Hypothalamus (tissue), 51 donors: ENCODE data around the gene FXYD5.
A peak's percentile ranks its signal among the peaks of the same experiment; 100 is the strongest.

Experiments
- DNase-seq, 51 donors: peaks; one replicate each; lab custom pipeline; 2025; lab: John Stamatoyannopoulos, UW

FXYD5 gene

DNA sequence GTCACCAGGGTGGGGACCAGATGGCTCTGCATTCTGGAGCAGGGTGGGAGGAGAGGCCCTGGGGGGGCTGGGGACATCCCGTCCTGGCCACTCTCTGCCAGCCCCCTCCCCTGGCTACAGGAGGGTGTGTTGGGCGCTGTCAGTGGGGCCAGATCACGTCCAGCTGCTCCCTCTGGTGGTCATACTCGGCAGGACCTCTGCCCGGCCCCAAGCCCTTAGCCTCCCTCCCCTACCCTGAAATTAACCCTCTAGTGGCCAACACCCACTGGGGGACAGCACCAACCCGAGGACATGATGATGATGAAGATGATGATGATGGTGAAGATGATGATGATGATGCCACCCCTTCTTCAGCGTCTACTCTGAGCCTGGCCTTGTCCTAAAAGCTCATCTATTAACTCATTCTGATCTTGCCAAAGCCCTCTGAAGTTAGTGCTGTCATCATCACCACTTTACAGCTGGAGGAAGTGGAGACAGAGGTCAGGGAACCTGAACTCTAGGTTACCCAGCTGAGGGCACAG is 19.1 kb upstream of the FXYD5 start:
- peak in 48 of 51 donors; percentile 27 to 86 (median 72) for DNase-seq

DNA sequence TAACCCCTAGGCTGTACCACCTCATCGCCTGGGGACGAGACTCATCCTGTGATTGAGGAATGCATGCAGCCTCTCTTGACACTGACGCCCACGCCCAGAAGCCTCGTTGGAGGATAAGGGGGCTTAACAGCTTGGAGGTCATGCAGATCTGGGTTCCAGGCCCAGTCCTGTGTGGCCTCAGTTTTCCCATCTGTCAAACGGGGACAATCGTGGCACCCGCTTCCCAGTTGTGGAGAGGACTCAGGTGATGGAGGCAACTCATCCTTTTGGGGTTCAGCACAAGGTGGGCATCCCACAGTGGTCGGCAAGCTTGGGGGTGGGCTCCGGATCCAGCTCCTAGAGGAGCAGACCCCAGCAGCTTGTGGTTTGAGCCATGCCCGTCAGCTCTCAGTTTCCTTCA is 18.3 kb upstream of the FXYD5 start:
- DNase-seq = no peak

DNA sequence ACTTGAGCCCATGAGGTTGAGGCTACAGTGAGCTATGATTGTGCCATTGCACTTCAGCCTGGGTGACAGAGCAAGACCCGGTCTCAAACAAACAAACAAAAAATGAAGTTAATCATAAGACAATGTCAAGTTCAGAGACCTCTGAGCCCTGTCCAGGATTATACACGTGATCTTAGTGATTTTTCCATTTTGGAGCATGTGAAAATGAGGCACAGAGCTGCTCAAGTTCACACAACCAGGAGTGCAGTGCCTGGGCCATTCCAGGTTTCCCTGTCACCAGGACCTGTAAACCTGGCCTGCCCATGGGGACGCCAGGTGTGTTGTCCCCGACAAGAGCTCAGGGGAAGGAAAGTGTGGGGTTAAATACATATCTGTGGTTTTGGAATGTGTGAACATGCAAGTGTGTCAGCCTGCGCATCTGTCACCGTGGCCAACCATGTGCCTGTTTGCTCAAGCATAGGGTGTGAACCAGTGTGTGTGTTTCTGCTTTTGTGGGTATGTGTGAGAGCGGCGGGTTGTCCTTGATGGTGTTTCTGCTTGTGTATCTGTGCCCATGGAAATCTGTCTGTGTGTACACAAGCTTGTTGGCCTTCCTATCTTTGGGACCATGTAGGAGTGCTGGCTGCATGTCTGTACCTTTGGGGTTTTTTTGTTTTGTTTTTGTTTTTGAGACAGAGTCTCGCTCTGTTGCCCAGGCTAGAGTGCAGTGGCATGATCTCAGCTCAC is 17.4 kb upstream of the FXYD5 start:
- DNase-seq = no peak

DNA sequence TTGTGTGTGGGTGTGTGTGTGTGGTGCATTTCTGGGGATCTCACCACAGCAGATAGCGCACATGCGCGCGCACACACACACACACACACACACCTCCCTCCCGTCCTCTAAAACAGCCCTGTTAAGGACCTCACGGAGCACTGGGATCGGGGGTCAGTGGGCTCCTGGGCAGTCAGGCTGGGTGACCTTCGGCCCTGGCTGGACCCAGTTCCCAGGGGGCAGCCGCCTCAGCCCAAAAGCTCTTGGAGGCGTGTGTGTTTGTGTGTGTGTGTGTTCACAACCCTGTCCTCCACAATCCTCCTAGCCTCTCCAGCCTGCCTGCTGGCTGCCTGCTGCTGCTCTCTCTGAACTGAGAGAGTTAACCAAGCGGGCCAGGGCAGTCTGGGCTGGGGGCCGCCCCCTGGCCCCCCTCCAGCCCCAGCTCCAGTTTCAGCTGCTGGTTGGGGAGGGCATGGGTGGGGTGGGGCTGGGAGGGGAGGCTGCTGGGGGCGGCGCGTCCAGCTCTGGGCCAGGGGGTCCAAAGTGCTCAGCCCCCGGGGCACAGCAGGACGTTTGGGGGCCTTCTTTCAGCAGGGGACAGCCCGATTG is 16.1 kb upstream of the FXYD5 start, which contains the start of gene FXYD1:
FXYD1 (plus strand) TSS at position 520 of the 588 bp plus-strand sequence. CDS start 1,256 bp downstream, outside the sequence.
- DNase-seq = peak in 14 of 51 donors; percentile 19 to 69 (median 44)

DNA sequence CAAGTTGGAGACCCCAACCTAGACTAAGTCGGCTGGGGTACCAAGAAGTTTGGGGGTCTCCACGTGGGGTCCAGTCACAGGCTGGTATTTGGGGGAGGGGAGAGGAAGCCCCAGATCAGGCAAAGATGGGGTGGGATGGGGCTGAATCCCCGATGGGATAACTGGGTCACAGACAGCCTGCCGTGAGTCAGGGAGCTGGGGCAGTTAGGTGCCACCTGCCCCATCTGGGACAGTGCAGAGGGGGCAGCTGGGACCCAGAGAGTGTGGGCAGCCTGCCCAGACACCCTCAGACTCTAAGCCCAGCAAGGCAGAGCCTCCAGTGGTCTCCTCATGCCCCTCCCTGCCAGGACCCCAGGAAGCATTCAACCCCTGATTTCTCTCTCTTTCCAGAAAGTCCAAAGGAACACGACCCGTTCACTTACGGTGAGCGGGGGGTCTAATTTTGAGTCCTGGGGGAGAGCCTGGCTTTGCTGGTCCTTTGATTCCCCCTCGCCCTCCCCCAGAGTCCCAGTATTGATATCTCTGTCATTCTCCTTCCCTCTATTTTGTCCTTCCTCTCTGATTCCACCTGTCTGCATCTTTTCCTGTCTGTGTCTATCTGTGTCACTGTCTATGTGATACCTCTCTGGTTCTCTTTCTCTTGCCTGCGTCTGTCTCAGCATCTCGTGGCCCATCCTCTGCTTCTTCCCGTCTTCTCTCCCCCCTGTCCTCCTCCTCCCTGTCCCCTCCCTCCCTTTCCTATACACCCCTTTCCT is 14.2 kb upstream of the FXYD5 start:
- DNase-seq = no peak

DNA sequence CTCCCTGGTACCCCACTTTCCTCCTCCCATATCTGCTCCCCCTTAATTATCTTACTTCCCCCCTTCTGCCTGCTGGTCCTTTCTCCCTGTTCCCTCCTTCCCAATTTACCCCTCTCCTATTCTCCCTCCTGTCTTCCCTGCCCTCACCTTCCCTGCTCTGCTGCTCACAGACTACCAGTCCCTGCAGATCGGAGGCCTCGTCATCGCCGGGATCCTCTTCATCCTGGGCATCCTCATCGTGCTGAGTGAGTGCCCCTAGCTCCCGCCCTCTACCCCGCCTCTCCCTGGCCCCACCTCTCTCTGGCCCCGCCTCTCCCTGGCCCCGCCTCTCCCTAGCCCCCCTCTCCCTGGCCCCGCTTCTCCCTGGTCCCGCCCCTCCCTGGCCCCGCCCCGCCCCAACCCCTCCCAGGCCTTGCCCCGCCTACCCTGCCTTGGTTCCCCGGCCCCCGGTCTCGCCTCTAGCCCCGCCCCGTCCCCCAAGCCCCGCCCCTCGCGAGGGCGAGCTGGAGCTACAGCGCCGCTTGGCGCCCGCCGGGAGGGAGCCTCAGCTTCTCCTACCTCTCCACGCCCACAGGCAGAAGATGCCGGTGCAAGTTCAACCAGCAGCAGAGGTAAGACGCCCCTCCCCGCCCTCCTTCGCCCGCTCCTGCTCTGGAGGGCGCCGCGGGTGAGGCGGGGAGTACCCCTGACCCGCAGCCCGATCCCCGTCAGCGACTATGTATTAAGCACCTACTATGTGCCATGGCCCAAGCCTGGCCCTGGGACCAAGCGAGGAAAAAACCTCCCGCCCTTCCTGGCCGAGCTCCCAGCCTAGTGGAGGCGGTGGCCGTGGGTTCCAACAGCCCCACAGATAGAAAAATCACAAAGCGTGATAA is 13.3 kb upstream of the FXYD5 start:
- peak in 50 of 51 donors; percentile 38 to 97 (median 87) for DNase-seq

DNA sequence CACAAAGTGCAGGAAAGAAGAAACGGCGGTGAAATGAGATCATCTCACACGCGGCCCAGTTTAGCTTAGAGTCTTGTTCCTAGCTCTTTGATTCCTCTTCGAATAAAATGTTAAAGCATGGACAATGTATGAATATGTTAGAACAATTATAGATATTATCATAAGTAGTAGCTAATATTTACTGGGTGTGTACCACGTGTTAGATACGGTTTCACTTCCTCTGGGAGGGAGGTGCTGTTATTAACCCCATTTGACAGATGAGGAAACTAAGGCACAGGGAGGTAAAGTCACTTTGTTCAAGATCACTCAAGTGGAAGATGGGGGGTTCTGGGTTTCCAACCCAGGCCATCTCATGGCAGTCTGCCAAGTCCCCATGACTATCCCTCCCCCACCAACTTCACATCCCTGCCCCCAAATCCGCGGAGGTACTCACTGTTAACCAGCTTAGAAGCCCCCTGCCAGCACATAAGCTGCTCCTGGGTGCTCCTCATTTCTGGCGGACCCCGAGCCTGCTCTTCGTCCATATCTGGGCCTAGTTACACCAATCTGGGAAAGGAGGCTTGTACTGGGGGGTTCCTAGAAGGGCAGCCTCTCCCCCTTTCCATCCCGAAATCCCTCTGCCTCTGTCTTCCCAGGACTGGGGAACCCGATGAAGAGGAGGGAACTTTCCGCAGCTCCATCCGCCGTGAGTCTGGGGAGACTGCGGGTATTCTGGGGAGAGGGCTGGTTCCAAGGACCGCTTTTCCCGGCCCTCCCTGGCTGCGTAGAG is 12.5 kb upstream of the FXYD5 start:
- peak in 2 of 51 donors; percentile 13 to 48 for DNase-seq

DNA sequence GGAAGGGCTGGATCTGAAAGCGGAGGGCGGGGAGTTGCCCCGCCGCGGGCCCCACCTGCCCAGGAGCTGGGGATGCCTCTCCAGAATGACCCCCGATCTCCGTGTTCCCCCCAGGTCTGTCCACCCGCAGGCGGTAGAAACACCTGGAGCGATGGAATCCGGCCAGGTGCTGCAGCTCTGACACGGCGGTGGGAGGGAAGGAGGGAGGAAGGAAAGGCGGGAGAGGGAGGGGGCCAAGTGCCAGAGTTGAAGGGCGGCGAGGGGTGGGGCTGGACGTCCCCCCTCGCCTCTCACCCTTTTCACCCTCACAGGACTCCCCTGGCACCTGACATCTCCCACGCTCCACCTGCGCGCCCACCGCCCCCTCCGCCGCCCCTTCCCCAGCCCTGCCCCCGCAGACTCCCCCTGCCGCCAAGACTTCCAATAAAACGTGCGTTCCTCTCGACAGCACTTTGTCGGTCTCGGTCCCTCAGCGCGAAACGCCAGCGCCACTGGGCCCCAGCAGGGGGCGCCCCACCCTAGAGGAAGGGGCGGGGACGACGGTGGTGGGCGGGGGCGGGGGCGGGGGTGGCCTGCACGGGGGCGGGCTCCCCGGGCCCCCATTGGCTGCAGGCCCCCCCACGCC is 11.8 kb upstream of the FXYD5 start:
- peak in 32 of 51 donors; percentile 14 to 77 (median 40) for DNase-seq

DNA sequence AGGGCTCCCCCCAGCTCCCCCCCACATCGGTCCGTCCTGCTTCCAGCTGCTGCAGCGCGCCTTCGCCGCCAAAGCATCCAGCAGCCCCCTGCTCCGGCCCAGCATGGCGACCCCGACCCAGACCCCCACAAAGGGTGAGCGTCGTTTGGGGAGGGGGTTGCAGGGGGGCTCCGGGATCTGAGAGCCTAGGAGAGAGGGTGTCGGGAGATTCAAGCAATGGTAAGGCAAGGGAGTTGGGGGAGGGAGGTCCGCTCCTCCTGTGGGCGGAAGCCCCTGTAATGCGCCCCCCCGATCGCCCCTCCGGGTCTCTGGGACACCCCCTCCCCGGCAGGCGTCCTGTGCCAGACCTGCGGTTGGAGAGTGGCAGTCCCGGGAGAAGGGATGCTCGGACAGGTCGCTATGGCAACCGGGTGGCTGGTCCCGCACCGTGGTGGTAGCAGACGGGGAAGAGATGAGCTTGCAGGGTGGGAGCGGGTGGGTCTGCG is 11.3 kb upstream of the FXYD5 start, which contains the start of gene FXYD7:
FXYD7 (plus strand) TSS at position 25 of the 485 bp plus-strand sequence; CDS start at position 104, 79 bp downstream.
- peak in 10 of 51 donors; percentile 23 to 47 (median 32) for DNase-seq

DNA sequence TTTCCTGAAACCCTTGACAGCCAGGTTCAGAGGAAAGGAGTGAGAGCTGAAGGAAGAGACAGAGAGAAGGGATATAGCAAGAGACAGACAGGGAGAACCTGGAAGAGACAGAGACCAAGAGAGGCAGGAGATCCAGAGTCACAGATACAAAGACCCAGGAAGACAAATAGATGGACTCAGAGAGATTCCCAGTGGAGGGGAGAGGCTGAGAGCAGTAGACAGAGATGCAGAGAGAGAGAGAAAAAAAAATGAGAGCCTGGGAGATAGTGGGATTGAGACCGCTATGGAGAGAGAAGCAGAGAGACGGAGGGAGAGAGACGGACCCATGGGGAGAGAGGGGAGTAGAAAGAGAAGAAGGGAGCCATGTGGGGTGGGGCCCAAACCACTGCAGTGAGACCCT is 10.7 kb upstream of the FXYD5 start:
- DNase-seq = no peak

DNA sequence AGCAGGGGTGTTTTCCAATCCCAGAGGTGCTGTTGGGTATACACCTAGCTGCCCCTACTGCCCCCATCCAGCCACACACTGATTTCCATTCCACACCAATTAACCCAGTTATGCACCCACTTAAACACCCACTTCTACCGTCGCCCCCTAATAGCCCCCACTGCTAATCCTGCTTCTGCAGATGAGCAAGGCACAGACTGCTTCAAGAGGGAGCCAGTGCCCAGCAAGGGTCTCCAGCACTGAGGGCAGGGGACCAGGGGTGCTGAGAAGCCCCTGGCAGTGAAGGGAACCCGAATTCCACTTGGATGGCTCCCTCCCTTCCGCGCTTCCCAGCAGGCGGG is 10.3 kb upstream of the FXYD5 start:
- DNase-seq = no peak

DNA sequence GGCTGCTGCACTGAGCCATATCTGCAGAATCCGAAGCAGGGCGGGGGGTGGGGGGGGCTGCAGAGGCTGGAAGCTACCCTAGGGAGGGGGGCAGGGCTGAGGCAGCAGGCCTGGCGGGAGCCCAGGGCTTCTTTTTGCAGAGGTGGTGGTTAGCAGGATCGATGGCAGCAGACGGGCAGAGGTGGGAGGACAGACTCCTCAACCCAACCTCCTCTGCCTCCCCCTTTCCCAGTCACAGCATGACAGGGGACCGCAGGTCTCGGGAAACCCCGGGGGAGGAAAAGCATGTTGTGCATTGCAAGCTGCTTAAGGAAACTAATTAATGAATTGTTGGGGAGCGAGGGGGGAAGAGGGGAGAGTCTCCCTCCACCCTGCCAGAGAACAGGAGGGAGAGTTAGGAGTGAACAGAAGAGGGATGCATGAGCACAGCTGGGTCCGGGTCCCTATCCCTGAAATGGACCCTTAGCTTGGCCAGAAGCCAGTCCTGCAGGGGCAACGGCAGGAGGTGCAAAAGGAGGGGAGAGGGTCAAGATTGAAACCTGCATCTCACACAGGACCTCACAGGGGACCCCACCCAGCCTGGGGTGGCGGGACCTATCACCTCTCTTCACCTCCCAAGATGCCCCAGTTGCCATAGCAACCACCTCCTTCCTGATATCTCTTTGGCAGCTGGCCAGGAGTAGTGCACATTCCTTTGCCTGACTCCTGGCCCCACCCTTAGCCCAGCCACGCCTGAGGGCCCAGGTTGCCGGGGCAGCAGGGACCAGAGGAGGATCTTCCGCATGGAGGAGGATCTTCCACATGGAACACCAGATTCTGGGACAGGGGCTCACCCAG is 9.7 kb upstream of the FXYD5 start:
- peak in 3 of 51 donors; percentile 13 to 72 (median 15) for DNase-seq

DNA sequence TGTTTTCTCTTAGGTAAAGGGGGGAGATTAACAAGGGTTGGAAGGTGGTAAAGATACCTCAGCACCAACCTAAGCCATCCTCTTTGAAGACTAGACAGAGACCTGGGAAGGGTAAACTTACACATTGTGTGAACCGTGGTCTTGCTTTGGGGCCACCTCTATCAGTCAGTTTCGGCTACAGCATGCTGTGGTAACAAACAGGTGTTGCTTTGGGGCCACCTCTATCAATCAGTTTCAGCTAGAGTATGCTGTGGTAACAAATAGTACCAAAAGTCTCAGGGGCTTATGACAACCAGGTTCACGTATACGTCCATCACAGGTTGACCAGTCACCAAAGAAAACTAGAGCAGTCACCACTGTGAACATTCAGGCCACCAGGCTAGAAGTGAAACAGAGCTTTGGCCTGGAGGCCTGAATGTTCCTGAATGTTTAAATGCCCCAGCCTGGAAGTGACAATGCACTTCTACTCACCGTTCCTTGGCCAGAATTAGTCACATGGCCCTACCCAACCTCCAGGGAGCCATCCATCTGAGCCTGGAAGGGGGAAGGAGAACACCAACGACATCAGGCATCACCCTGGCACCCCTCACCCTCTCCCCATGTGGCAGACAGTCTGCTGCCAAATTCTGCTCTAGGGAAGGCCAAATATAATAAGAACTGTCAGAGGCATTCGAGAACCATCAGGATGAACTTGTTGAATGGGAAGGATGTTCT is 7.6 kb upstream of the FXYD5 start:
- DNase-seq = peak in 1 of 51 donors; percentile 6

DNA sequence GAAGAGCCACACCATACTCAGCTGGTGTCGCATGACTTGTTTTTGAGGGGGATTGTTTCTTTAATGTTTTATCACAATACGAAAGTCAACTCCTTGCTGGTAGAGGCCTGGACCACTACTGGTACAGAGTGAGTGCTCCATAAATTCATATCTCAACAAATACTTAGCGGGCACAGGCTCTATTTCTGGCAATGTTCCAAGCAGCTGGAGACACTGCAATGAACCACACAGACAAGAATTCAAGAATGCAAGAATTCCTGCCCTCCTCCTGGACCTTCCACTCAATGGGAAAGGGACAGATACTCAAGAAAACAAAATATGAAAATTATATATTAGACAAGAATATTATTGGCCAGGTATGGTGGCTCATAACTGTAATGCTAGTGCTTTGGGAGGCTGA is 5.1 kb upstream of the FXYD5 start:
- DNase-seq = no peak

DNA sequence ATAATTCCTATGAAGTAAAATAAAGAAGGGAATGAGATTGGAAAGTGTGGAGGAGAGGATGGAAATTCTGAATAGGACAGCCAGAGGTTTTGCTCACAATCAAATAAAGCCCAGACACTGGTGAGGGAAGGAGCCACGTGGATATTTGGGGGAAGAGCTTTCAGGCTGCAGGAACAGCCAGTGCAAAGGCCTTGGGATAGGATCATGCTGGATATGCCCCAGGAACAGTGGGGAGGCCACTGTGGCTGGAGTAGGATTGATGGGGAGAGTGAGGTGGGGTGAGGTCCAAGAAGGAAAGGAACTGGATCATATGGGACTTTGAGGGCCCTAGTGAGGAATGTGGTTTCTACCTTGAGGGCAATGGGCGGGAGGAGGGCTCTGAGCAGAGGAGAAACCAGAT is 4.1 kb upstream of the FXYD5 start:
- DNase-seq = no peak

DNA sequence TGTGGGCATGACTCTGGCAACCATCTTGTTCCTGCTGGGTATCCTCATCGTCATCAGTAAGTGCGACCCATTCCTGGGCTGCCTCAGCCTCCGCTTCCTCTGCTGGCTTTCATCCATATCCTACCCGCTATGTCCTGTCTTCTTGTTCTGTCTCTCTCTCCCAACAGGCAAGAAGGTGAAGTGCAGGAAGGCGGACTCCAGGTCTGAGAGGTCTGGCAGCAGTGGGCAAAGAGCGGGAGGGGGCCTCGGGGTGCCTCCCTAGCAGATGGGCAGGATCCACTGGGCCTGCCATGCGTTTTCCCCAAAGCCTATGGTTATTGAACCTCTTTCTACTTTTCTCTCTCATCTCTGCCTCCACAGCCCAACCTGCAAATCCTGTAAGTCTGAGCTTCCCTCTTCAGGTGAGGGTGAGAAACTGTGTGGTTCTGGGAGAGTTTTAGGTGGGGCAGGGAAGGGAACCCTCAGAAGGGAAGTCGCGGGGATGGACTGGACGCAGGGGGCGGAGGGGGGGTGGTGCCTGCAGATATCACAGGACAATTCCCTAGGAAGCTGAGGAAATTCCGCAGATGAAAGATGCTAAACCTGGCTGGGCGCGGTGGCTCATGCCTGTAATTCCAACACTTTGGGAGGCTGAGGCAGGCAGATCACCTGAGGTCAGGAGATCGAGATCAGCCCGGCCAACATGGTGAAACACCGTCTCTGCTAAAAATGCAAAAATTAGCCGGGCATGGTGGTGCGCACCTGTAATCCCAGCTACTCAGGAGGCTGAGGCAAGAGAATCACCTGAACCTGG is 3.1 kb upstream of the FXYD5 start:
- DNase-seq = no peak
